ENCODE data around the gene AGMO.
"Not testable (repeated sequence)": the region's sequence is repeated elsewhere in the genome, so short reads cannot be mapped to it uniquely, and the experiment has no call there.

AGMO gene

DNA sequence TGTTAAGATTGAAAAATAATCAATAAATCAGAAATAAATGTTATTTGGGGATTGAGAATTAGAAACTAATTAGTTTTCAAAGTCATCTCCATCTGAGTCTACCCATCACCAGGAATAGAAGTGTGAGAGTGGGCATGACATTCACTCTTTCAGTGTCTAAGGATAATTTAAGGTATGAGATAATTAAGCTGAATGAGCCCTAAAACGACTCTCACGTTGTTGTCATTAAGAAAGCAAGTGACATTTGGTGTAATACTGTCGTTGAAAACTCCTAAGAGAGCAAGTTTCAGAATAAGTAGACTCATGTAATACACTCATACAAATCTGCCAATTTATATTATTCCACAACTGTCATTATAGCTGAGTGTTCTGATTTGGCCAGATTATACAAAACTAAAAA is 7.1 kb downstream of the AGMO start:
- H3K9me3 Mint-ChIP-seq, result no peaks in the 10 kb centered on the region
- H3K27ac Mint-ChIP-seq, result no peak overlapping the region
- intact Hi-C loops (cut with micrococcal nuclease), result no loop called here
- no peaks in the 10 kb centered on the region for H3K4me1 Mint-ChIP-seq (ENCODE audit: low read depth)
- no peaks in the 10 kb centered on the region for H3K36me3 Mint-ChIP-seq (ENCODE audit: low read depth)
- H3K4me3 Mint-ChIP-seq, result no peak overlapping the region
- no peaks in the 10 kb centered on the region for H3K27me3 Mint-ChIP-seq

DNA sequence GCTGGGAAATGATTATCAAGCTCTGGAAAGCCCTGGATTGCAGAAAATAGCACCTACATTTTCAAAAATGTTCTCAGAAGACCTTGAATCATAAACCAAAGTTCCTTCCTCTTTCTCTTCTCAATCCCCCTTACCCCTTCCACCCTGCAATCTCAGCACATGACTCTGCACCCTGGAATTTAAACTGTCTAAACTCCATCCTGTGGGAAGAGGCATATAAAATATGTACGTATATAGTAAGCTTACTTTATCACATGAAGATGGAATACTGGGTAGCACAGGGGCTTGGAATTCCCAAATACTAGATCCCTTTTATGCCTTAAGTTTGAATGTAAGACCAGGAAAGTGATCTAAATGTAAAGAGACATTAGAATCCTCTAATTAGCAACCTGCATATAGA is 7.7 kb downstream of the AGMO start:
- no peaks in the 10 kb centered on the region for H3K4me1 Mint-ChIP-seq (ENCODE audit: low read depth)
- intact Hi-C loops (cut with micrococcal nuclease), result no loop called here

DNA sequence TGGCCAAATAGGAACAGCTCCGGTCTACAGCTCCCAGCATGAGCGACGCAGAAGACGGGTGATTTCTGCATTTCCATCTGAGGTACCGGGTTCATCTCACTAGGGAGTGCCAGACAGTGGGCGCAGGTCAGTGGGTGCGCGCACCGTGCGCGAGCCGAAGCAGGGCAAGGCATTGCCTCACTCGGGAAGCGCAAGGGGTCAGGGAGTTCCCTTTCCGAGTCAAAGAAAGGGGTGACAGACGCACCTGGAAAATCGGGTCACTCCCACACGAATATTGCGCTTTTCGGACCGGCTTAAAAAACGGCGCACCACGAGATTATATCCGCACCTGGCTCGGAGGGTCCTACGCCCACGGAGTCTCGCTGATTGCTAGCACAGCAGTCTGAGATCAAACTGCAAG is 14.5 kb downstream of the AGMO start:
- peaks cover 12% of the 10 kb centered on the region for H3K9me3 Mint-ChIP-seq
- H3K4me1 Mint-ChIP-seq (ENCODE audit: low read depth); H3K27me3 Mint-ChIP-seq; intact Hi-C loops (cut with micrococcal nuclease); H3K27ac Mint-ChIP-seq; H3K4me3 Mint-ChIP-seq; H3K36me3 Mint-ChIP-seq (ENCODE audit: low read depth): not testable (repeated sequence)

More for the DNA sequence above, 7.7 kb downstream of the AGMO start:
- H3K9me3 Mint-ChIP-seq, result no peaks in the 10 kb centered on the region
- no peak overlapping the region for H3K4me3 Mint-ChIP-seq
- H3K27me3 Mint-ChIP-seq, result no peaks in the 10 kb centered on the region
- H3K27ac Mint-ChIP-seq, result no peak overlapping the region
- no peaks in the 10 kb centered on the region for H3K36me3 Mint-ChIP-seq (ENCODE audit: low read depth)

DNA sequence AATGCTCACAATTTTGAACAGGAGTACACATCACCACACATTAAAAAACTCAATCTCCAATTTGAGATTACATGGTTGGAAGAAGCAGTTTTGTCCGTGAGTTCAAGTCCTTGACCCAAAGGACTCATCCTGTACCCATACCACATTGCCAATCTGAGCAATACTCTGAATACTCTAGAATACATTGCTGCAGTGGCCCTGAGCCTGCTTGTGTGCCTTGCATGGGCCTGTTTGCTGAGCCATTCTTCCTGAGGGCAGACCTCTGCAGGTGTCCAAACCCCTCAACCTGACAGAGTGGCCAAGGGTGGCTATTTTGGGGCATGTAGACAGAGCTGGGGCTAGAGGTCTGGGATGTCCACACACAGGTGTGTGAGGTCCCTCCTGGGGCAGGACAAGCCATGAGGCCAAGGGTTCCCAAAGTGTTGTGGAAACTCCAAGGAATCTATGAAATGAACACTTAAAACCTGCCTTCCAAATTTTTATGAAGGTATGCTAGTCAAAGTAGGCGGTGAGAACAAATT is 15.5 kb downstream of the AGMO start:
- peaks cover 12% of the 10 kb centered on the region for H3K9me3 Mint-ChIP-seq
- no peak overlapping the region for H3K27ac Mint-ChIP-seq
- no peaks in the 10 kb centered on the region for H3K27me3 Mint-ChIP-seq
- H3K36me3 Mint-ChIP-seq (ENCODE audit: low read depth), result no peaks in the 10 kb centered on the region
- intact Hi-C loops (cut with micrococcal nuclease), result no loop called here
- H3K4me1 Mint-ChIP-seq (ENCODE audit: low read depth), result no peaks in the 10 kb centered on the region
- no peak overlapping the region for H3K4me3 Mint-ChIP-seq

DNA sequence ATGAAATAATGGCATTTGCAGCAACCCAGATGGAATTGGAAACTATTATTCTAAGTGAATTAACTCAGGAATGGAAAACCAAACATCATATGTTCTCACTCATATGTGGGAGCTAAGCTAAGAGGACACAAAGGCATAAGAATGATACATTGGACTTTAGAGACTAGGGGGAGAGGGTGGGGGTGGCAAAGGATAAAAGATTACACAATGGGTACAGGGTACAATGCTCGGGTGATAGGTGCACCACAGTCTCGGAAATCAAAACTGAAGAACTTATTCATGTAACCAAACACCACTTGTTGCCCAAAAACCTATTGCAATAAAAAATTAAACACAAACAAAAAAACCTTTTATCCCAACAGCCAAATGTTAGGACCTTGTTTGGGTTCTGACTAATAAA is 17.8 kb downstream of the AGMO start:
- Mint-ChIP-seq H3K4me3 (no peak overlapping the region), H3K36me3 (ENCODE audit: low read depth) (no peaks in the 10 kb centered on the region), H3K4me1 (ENCODE audit: low read depth) (no peaks in the 10 kb centered on the region), H3K27me3 (no peaks in the 10 kb centered on the region), H3K27ac (no peak overlapping the region), H3K9me3 (peaks cover 12% of the 10 kb centered on the region)
- intact Hi-C loops (cut with micrococcal nuclease), result no loop called here

DNA sequence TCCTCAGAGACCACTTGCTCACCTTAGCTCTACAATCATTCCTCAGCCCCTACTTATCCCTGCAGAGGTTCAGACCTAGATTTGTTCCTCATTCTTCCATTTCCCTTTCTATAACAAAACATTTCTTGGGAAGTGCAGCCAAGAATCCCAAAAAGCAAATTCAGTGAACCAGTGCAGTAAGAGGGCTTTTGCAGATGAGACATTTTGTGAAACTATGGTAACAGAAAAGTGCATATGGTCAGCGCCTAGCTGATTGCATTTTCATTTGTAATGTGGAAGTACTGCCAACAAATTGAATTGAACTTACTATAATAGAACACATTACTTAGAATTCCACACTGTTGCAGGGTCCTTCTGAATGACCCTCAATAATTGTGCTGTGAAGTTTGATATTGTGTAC is 18.6 kb downstream of the AGMO start:
- H3K27me3 Mint-ChIP-seq, result no peaks in the 10 kb centered on the region

DNA sequence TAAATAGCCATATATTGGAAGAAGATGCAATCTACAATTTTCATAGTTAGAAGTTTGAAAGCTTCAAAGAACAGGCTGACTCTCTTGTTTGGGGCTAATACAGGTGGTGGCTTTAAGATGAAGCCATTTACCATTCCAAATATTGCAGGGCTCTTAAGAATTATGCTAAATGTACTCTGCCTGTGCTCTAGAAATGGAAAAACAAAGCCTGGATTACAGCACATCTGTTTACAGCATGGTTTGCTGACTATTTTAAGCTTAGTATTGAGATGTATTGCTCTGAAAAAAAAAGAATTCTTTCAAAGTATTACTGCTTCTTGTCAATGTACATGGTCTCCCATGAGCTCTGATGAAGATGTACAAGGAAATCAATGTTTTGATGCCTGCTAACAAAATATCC is 34.2 kb downstream of the AGMO start:
- intact Hi-C loops (cut with micrococcal nuclease), result no loop called here
- H3K36me3 Mint-ChIP-seq (ENCODE audit: low read depth), result no peaks in the 10 kb centered on the region
- H3K4me3 Mint-ChIP-seq, result no peak overlapping the region
- H3K9me3 Mint-ChIP-seq, result peaks cover 8% of the 10 kb centered on the region
- no peaks in the 10 kb centered on the region for H3K27me3 Mint-ChIP-seq
- no peaks in the 10 kb centered on the region for H3K4me1 Mint-ChIP-seq (ENCODE audit: low read depth)
- no peak overlapping the region for H3K27ac Mint-ChIP-seq

More for the DNA sequence above, 18.6 kb downstream of the AGMO start:
- intact Hi-C loops (cut with micrococcal nuclease), result no loop called here
- H3K4me3 Mint-ChIP-seq, result no peak overlapping the region
- no peaks in the 10 kb centered on the region for H3K4me1 Mint-ChIP-seq (ENCODE audit: low read depth)
- no peak overlapping the region for H3K27ac Mint-ChIP-seq
- no peaks in the 10 kb centered on the region for H3K36me3 Mint-ChIP-seq (ENCODE audit: low read depth)
- H3K9me3 Mint-ChIP-seq, result peaks cover 12% of the 10 kb centered on the region

DNA sequence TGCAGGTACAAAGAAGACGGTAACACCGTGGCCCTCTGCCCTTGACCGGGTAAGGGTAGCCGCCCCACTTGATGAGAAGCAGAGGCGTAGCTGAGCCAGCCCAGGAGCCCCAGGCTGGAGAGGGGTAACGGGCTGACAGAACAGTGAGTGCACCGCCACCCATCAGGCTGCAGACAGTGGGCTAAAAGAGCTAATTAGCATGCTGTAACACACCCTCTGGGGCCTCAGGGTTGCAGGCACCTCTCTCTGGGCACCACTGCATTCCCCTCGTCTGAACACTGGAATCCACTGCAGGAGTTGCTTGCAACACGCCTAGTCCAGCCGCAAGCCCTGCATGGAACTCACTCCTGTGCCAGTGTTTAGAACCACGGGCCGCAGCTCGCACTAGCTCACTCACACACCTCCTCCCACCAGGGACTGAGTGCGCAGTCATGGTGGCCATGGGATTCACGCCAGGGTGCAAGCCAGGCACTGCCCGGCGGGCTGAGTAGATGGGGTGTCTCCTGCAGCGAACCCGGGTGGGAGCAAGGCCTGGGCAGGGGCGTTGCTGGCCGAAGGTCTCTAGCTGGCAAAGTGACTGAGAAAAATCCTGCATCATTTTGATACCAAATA is 36.1 kb downstream of the AGMO start:
- H3K4me3 Mint-ChIP-seq, result no peak overlapping the region
- no peak overlapping the region for H3K27ac Mint-ChIP-seq
- no peaks in the 10 kb centered on the region for H3K36me3 Mint-ChIP-seq (ENCODE audit: low read depth)
- intact Hi-C loops (cut with micrococcal nuclease), result no loop called here
- no peaks in the 10 kb centered on the region for H3K27me3 Mint-ChIP-seq
- peaks cover 20% of the 10 kb centered on the region for H3K9me3 Mint-ChIP-seq
- no peaks in the 10 kb centered on the region for H3K4me1 Mint-ChIP-seq (ENCODE audit: low read depth)

DNA sequence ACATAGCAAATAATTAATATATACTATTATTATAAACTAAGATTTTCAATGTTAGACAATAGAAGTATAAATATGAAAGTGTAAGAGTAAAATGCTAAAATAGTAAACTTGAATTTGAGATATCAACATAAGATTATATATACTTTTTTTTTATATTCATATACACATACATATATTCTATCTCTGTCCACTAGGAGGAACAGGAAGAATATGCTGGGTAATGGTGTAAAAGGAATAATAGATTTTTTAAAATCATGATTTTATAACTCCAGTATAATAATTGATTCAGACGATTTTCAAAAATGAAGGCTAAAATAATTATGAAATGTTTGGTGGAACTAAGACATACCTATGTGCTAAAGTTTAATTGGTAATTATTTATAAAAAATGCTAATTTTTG is 37.7 kb downstream of the AGMO start:
- H3K4me1 Mint-ChIP-seq (ENCODE audit: low read depth), result no peaks in the 10 kb centered on the region
- no peaks in the 10 kb centered on the region for H3K36me3 Mint-ChIP-seq (ENCODE audit: low read depth)
- no peaks in the 10 kb centered on the region for H3K27me3 Mint-ChIP-seq
- peaks cover 37% of the 10 kb centered on the region for H3K9me3 Mint-ChIP-seq
- H3K4me3 Mint-ChIP-seq, result no peak overlapping the region
- intact Hi-C loops (cut with micrococcal nuclease), result no loop called here
- no peak overlapping the region for H3K27ac Mint-ChIP-seq

DNA sequence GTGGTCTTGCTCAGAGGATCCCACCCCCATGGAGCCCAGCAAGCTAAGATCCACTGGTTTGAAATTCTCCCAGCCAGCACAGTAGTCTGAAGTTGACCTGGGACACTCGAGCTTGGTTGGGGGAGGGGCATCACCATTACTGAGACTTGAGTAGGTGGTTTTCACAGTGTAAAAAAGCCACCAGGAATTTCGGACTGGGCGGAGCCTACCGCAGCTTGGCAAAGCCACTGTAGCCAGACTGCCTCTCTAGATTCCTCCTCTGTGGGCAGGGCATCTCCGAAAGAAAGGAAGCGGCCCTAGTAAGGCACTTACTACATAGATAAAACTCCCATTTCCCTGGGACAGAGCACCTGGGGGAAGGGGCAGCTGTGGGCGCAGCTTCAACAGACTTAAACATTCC is 44.0 kb downstream of the AGMO start:
- H3K4me1 Mint-ChIP-seq (ENCODE audit: low read depth); H3K27ac Mint-ChIP-seq; H3K36me3 Mint-ChIP-seq (ENCODE audit: low read depth); H3K27me3 Mint-ChIP-seq; intact Hi-C loops (cut with micrococcal nuclease); H3K4me3 Mint-ChIP-seq: not testable (repeated sequence)
- peaks cover 66% of the 10 kb centered on the region for H3K9me3 Mint-ChIP-seq

DNA sequence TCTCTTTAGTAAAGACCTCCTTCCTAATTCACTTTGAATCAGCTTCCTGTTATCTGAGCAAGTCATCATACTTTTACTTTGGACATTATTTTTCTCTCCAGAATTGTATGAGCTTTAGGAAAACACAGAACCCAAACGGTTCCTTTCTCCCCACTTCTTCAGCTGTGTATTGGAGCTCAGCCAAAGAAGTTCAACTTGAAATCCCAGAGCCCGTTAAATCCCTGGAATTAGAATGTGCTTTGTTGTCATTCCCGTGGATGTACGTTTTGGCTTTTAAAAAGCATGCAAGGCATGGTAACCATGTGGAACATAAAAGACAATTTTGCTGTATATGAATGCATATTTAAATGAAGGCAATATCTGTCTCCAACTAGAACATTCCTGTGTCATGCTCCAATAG is 46.6 kb downstream of the AGMO start:
- Mint-ChIP-seq H3K9me3 (peaks cover 49% of the 10 kb centered on the region), H3K4me3 (no peak overlapping the region), H3K36me3 (ENCODE audit: low read depth) (no peaks in the 10 kb centered on the region), H3K27ac (no peak overlapping the region), H3K4me1 (ENCODE audit: low read depth) (no peaks in the 10 kb centered on the region), H3K27me3 (no peaks in the 10 kb centered on the region)
- intact Hi-C loops (cut with micrococcal nuclease), result no loop called here

DNA sequence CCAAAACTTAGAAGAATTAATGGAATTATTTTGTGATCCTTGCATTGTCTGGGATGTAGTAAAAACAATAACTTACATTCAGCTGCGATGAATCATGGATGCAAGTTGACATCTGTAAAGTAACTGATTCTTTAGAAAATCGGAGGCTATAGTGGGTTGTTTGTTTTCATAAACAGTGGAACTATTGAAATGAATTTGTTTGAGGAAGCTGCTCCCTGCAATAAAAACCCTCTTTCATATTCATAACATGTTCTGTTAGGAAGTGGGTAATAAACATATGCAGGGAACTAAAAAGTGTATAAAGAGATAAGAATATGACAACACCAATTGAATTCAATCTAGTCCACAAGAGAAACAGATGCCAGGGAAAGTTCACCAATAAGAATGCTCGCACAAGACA is 53.6 kb downstream of the AGMO start:
- no peak overlapping the region for H3K4me3 Mint-ChIP-seq
- H3K27ac Mint-ChIP-seq, result no peak overlapping the region
- intact Hi-C loops (cut with micrococcal nuclease), result no loop called here
- H3K27me3 Mint-ChIP-seq, result no peaks in the 10 kb centered on the region
- H3K36me3 Mint-ChIP-seq (ENCODE audit: low read depth), result no peaks in the 10 kb centered on the region
- no peaks in the 10 kb centered on the region for H3K4me1 Mint-ChIP-seq (ENCODE audit: low read depth)
- H3K9me3 Mint-ChIP-seq, result peaks cover 4% of the 10 kb centered on the region

DNA sequence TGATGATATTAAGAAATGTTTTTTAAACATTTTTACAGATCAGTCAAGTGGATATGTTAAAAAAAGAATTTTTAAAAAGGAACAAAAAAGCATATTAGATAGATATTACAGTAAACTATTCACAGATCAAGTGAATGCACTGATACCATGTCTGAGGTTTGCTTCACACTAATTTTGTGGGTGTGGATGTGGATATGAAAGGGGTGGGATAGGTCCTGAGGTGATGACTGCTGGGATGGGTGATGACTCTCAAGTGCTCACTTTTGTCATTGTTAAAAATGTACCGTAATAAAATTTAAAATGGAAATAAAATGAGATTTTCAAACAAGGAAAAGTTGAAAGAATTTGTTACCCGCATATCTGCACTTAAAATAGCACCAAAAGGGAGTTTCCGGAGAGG is 54.1 kb downstream of the AGMO start:
- Mint-ChIP-seq H3K4me3 (no peak overlapping the region), H3K36me3 (ENCODE audit: low read depth) (no peaks in the 10 kb centered on the region), H3K27me3 (no peaks in the 10 kb centered on the region), H3K4me1 (ENCODE audit: low read depth) (no peaks in the 10 kb centered on the region), H3K27ac (no peak overlapping the region), H3K9me3 (peaks cover 2% of the 10 kb centered on the region)
- intact Hi-C loops (cut with micrococcal nuclease), result no loop called here

DNA sequence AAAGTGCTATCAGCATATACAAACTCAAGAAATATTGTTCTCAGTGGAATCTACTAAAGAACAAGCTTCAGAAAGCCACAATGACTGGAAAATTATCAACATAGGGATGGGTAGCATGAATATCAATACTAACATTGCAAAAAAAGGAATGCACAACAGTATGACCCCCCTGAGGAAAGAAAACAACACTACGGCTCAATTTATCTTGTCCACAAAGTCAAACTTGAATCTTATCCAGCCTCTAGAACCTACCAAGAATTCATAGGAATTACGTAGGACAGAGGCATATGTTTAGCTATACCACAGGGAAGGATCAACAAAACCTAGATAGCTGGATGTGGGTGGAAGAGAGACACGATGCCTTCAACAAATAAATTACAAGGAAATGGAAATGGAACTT is 54.6 kb downstream of the AGMO start:
- Mint-ChIP-seq H3K4me1 (ENCODE audit: low read depth) (no peaks in the 10 kb centered on the region), H3K9me3 (peaks cover 7% of the 10 kb centered on the region), H3K36me3 (ENCODE audit: low read depth) (no peaks in the 10 kb centered on the region), H3K27ac (no peak overlapping the region), H3K4me3 (no peak overlapping the region), H3K27me3 (no peaks in the 10 kb centered on the region)
- intact Hi-C loops (cut with micrococcal nuclease), result no loop called here

DNA sequence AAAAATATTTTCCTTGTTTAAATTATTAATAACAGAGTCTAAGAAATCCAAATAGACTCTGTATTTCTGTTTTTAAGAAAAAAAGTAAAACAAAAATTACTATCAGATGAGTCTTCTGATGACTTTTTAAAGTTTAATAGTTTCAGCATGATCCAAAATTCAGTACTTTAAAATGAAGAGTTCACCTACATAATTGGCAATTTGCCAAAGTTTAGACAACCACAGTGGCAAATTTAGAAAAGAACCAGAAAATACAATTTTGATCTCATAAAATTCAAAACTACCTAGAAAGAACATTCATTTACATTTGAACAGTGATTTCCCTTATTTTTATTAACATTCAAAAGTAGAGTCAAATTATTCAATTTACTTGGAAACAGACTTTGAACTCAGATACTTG is 56.1 kb downstream of the AGMO start:
- Mint-ChIP-seq H3K27ac (no peak overlapping the region), H3K27me3 (no peaks in the 10 kb centered on the region), H3K4me1 (ENCODE audit: low read depth) (no peaks in the 10 kb centered on the region), H3K9me3 (peaks cover 9% of the 10 kb centered on the region), H3K4me3 (no peak overlapping the region), H3K36me3 (ENCODE audit: low read depth) (no peaks in the 10 kb centered on the region)
- intact Hi-C loops (cut with micrococcal nuclease), result no loop called here
